Fibroblast of lung (primary cell): Measurements from ENCODE around the gene SNRK. TPM values are rescaled to one million over a fixed set of nuclear protein-coding genes. Genes with fewer than 3 reads are reported as not detected.

ENCODE experiments used
- DNase-seq, 2 donors: peaks; one replicate each; pipeline versions ENCODE4 v3.0.0 to v3.0.0-alpha.2; 2010; ENCODE audit warnings: low read depth in 2 of 2
- H2AFZ ChIP-seq: 2 replicates; pipeline ENCODE4 v1.5.1; 2012; ENCODE audit warnings: low read length, control low read depth, inconsistent platforms
- H3K27ac ChIP-seq: 2 replicates; pipeline ENCODE4 v1.5.1; 2011; ENCODE audit warnings: low read length, control low read depth; ENCODE audit not compliant: insufficient read depth
- H3K27me3 ChIP-seq: 2 replicates; pipeline ENCODE4 v1.5.1; 2011; ENCODE audit warnings: mild to moderate bottlenecking, low read length; ENCODE audit not compliant: control insufficient read depth, insufficient read depth
- H3K36me3 ChIP-seq: 2 replicates; pipeline ENCODE4 v1.5.1; 2011; ENCODE audit warnings: low read length; ENCODE audit not compliant: control insufficient read depth, insufficient read depth
- H3K4me1 ChIP-seq: 2 replicates; pipeline ENCODE4 v1.5.1; 2011; ENCODE audit warnings: low read length; ENCODE audit not compliant: control insufficient read depth, insufficient read depth; ENCODE audit errors: extremely low read depth
- H3K4me2 ChIP-seq: 2 replicates; pipeline ENCODE4 v1.5.1; 2011; ENCODE audit warnings: low read length, control low read depth; ENCODE audit not compliant: insufficient read depth; ENCODE audit errors: extremely low read depth
- H3K4me3 ChIP-seq, 4 experiments: fragments of 200-600 bp in 1 of 4; sonication (generic) in 1 of 4; replicated peaks in 1 of 4; 2 replicates each; pipeline ENCODE4 v1.5.1; 2011 to 2016; ENCODE audit warnings: low read length in 4 of 4, low read depth in 3 of 4, mild to moderate bottlenecking in 3 of 4, control low read depth in 2 of 4, inconsistent platforms in 1 of 4, mixed read lengths in 1 of 4; ENCODE audit not compliant: insufficient read depth in 1 of 4; ENCODE audit errors: control extremely low read depth in 1 of 4
- H3K79me2 ChIP-seq: 2 replicates; pipeline ENCODE4 v1.5.1; 2012; ENCODE audit warnings: mild to moderate bottlenecking, low read length, inconsistent platforms; ENCODE audit not compliant: control insufficient read depth, insufficient read depth
- H3K9ac ChIP-seq: 2 replicates; pipeline ENCODE4 v1.5.1; 2011; ENCODE audit warnings: mild to moderate bottlenecking, low read length, control low read depth; ENCODE audit not compliant: insufficient read depth
- H3K9me3 ChIP-seq: 2 replicates; pipeline ENCODE4 v1.5.1; 2012; ENCODE audit warnings: low read depth, low read length; ENCODE audit not compliant: control insufficient read depth, insufficient read depth
- H4K20me1 ChIP-seq: 2 replicates; pipeline ENCODE4 v1.5.1; 2011; ENCODE audit warnings: low read length; ENCODE audit not compliant: control insufficient read depth, insufficient read depth; ENCODE audit errors: extremely low read depth
- CTCF ChIP-seq, 2 donors: IDR thresholded peaks in 1 of 2; conservative IDR thresholded peaks in 1 of 2; 1 replicate in 1 of 2; 2 replicates in 1 of 2; pipeline ENCODE4 v1.5.1; 2011 to 2012; ENCODE audit warnings: low read length in 2 of 2, control low read depth in 1 of 2, inconsistent platforms in 1 of 2, low read depth in 1 of 2, mild to moderate bottlenecking in 1 of 2
- EZH2 ChIP-seq: IDR thresholded peaks from 2 replicates; pipeline ENCODE4 v1.5.1; 2012; ENCODE audit warnings: low read length, control low read depth, mild to moderate bottlenecking; ENCODE audit errors: missing control alignments
- polyA plus RNA-seq, 2 donors: library from polyadenylated mRNA; depleted of rRNA in 1 of 2; stranded (reverse) in 1 of 2; unstranded in 1 of 2; fragments of >200 nt; gene quantifications; 2 replicates each; pipeline ENCODE4 v1.2.1, GENCODE V29; 2011 to 2012; ENCODE audit warnings: missing spikeins in 1 of 2
- total RNA-seq: library from RNA; depleted of rRNA; stranded (reverse); fragments of >200 nt; gene quantifications from 2 replicates; pipeline ENCODE4 v1.2.1, GENCODE V29; 2014

Gene SNRK
- total and polyA plus RNA-seq, 2 donors (not counting 1 experiment from before 2014, with no cell fraction given): 11.9 to 22.6 TPM

- H3K79me2 ChIP-seq: no peaks in the 10 kb centered on the region
- no peak overlapping the region for H3K4me3 ChIP-seq
- H3K9me3 ChIP-seq: no peaks in the 10 kb centered on the region
- H3K27me3 ChIP-seq: no peaks in the 10 kb centered on the region
- peak overlapping the region; percentile 5 for H3K27ac ChIP-seq
- peak in 1 of 2 donors; percentile 76 for DNase-seq
- H3K4me1 ChIP-seq: peaks cover 2% of the 10 kb centered on the region
- H4K20me1 ChIP-seq: no peaks in the 10 kb centered on the region
- no peak overlapping the region for H2AFZ ChIP-seq
- H3K4me2 ChIP-seq: no peak overlapping the region
- TF ChIP-seq EZH2: no peak
- TF ChIP-seq CTCF (conservative IDR thresholded peaks at IDR 0.05 in 1 of 2, IDR thresholded peaks at IDR 0.05 in 1 of 2; ENCODE audit: low read depth in 1 of 2, low read length in 2 of 2): no peak
- no peak overlapping the region for H3K9ac ChIP-seq
- peaks cover 3% of the 10 kb centered on the region for H3K36me3 ChIP-seq
These were observed 77.4 kb downstream of the SNRK start for GRCh38 chr3:43363621-43364266.

- Histone ChIP-seq H3K4me2 (no peak overlapping the region), H3K27ac (no peak overlapping the region), H3K27me3 (no peaks in the 10 kb centered on the region), H3K9ac (no peak overlapping the region), H3K4me3 (no peak overlapping the region), H3K36me3 (peaks cover 3% of the 10 kb centered on the region), H2AFZ (no peak overlapping the region), H3K4me1 (peaks cover 2% of the 10 kb centered on the region), H3K79me2 (no peaks in the 10 kb centered on the region), H4K20me1 (no peaks in the 10 kb centered on the region), H3K9me3 (no peaks in the 10 kb centered on the region)
- DNase-seq: no peak
- TF ChIP-seq EZH2 (no peak), CTCF (conservative IDR thresholded peaks at IDR 0.05 in 1 of 2, IDR thresholded peaks at IDR 0.05 in 1 of 2; ENCODE audit: low read depth in 1 of 2, low read length in 2 of 2) (no peak)
These were observed 78.2 kb downstream of the SNRK start for GRCh38 chr3:43364494-43364893.

- Histone ChIP-seq H3K27me3 (no peaks in the 10 kb centered on the region), H3K4me1 (peaks cover 2% of the 10 kb centered on the region), H3K4me2 (no peak overlapping the region), H3K79me2 (no peaks in the 10 kb centered on the region), H3K36me3 (peaks cover 3% of the 10 kb centered on the region), H3K9ac (no peak overlapping the region), H3K4me3 (no peak overlapping the region), H3K27ac (no peak overlapping the region), H3K9me3 (no peaks in the 10 kb centered on the region), H4K20me1 (no peaks in the 10 kb centered on the region), H2AFZ (no peak overlapping the region)
- TF ChIP-seq CTCF (conservative IDR thresholded peaks at IDR 0.05 in 1 of 2, IDR thresholded peaks at IDR 0.05 in 1 of 2; ENCODE audit: low read depth in 1 of 2, low read length in 2 of 2) (no peak), EZH2 (no peak)
- DNase-seq: no peak
These were observed 78.6 kb downstream of the SNRK start for GRCh38 chr3:43364926-43365325.
